ENCODE results near the gene BCL7B.

DNA sequence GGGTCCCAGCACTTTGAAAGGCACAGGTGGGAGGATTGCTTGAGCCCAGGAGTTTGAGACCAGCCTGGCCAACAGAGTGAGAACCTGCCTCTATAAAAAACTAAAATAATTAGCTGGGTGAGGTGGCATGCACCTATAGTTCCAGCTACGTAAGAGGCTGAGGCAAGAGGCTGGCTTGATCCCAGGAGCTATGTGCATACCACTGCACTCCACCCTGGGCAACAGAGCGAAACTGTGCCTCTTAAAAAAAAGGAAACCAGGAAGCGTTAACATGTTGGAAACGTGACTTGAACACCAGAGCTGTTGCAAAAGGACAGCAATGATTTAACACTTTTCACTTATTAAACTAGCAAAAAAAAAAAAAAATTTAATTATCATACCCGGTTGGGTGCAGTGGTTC lies 48.0 kb downstream of the BCL7B start:
- TF ChIP-seq CTCF (IDR thresholded peaks at IDR 0.05): no peak
- no peak for TF ChIP-seq POLR2AphosphoS5 (IDR thresholded peaks at IDR 0.05)

Measured in sigmoid colon (tissue), 4 donors.